Measurements from ENCODE around the gene JARID2. TPM values are rescaled to one million over a fixed set of nuclear protein-coding genes. Genes with fewer than 3 reads are reported as not detected.

The JARID2 gene
- total and polyA plus RNA-seq, 7 donors, result 1.8 to 7.8 (median 6.1) TPM

- TF ChIP-seq EP300 (IDR thresholded peaks at IDR 0.05), result no peak
- no peak for TF ChIP-seq CTCF (IDR thresholded peaks at IDR 0.05)
- TF ChIP-seq POLR2A (IDR thresholded peaks at IDR 0.05), result no peak
- no peak for TF ChIP-seq POLR2AphosphoS5 (IDR thresholded peaks at IDR 0.05)
- intact Hi-C loops (cut with DNase I), result no loop called here
- Histone ChIP-seq H3K27ac (no peak overlapping the region), H3K4me1 (peaks cover 0 to 12% (median 12%) of the 10 kb centered on the region in 4 donors), H3K27me3 (no peaks in the 10 kb centered on the region), H3K9me3 (no peaks in the 10 kb centered on the region), H3K36me3 (peaks cover 0 to 67% (median 32%) of the 10 kb centered on the region in 4 donors), H3K4me3 (no peak overlapping the region)
- WGBS, 2 donors, result 98 to 99% methylated on average over 6 of the region's 6 CpGs
- DNase-seq, result no peak
Observed at GRCh38 chr6:15510121-15510520, 264.3 kb downstream of the JARID2 start.

- Histone ChIP-seq H3K36me3 (peaks cover 0 to 67% (median 32%) of the 10 kb centered on the region in 4 donors), H3K4me1 (peaks cover 0 to 7% (median 6%) of the 10 kb centered on the region in 4 donors), H3K27ac (no peak overlapping the region), H3K9me3 (no peaks in the 10 kb centered on the region), H3K4me3 (no peak overlapping the region), H3K27me3 (no peaks in the 10 kb centered on the region)
- 85 to 88% methylated on average over 16 of the region's 16 CpGs for WGBS, 2 donors
- intact Hi-C loops (cut with DNase I), result no loop called here
- DNase-seq, result no peak
- TF ChIP-seq POLR2A (IDR thresholded peaks at IDR 0.05) (no peak), POLR2AphosphoS5 (IDR thresholded peaks at IDR 0.05) (no peak), EP300 (IDR thresholded peaks at IDR 0.05) (no peak), CTCF (IDR thresholded peaks at IDR 0.05) (no peak)
Observed at GRCh38 chr6:15510536-15511247, 264.8 kb downstream of the JARID2 start.

GRCh38 chr6:15511248-15512125 lies 265.6 kb downstream of the JARID2 start:
- intact Hi-C loops (cut with DNase I), result no loop called here
- WGBS, 2 donors, result 92% methylated on average over 14 of the region's 14 CpGs
- Histone ChIP-seq H3K9me3 (no peaks in the 10 kb centered on the region), H3K4me3 (no peak overlapping the region), H3K27ac (no peak overlapping the region), H3K4me1 (no peaks in the 10 kb centered on the region), H3K27me3 (no peaks in the 10 kb centered on the region), H3K36me3 (peaks cover 0 to 72% (median 32%) of the 10 kb centered on the region in 4 donors)
- TF ChIP-seq POLR2AphosphoS5 (IDR thresholded peaks at IDR 0.05) (no peak), EP300 (IDR thresholded peaks at IDR 0.05) (no peak), POLR2A (IDR thresholded peaks at IDR 0.05) (no peak), CTCF (IDR thresholded peaks at IDR 0.05) (no peak)
- DNase-seq, result no peak

GRCh38 chr6:15512126-15512525 lies 266.3 kb downstream of the JARID2 start:
- no peaks in the 10 kb centered on the region for H3K27me3 ChIP-seq
- no peaks in the 10 kb centered on the region for H3K9me3 ChIP-seq
- intact Hi-C loops (cut with DNase I), result no loop called here
- H3K4me1 ChIP-seq, result no peaks in the 10 kb centered on the region
- H3K4me3 ChIP-seq, result no peak overlapping the region
- peaks cover 0 to 73% (median 33%) of the 10 kb centered on the region in 4 donors for H3K36me3 ChIP-seq
- 95 to 96% methylated on average over 18 of the region's 18 CpGs for WGBS, 2 donors
- TF ChIP-seq EP300 (IDR thresholded peaks at IDR 0.05), result no peak
- no peak overlapping the region for H3K27ac ChIP-seq
- DNase-seq, result no peak

GRCh38 chr6:15512721-15513120 lies 266.9 kb downstream of the JARID2 start:
- Histone ChIP-seq H3K36me3 (peaks cover 0 to 79% (median 35%) of the 10 kb centered on the region in 4 donors), H3K4me3 (no peak overlapping the region), H3K4me1 (no peaks in the 10 kb centered on the region), H3K9me3 (no peaks in the 10 kb centered on the region), H3K27ac (no peak overlapping the region), H3K27me3 (no peaks in the 10 kb centered on the region)
- intact Hi-C loops (cut with DNase I), result no loop called here
- DNase-seq, result no peak
- no peak for TF ChIP-seq POLR2A (IDR thresholded peaks at IDR 0.05)
- TF ChIP-seq POLR2AphosphoS5 (IDR thresholded peaks at IDR 0.05), result no peak
- no peak for TF ChIP-seq CTCF (IDR thresholded peaks at IDR 0.05)
- TF ChIP-seq EP300 (IDR thresholded peaks at IDR 0.05), result no peak
- 93 to 94% methylated on average over 9 of the region's 9 CpGs for WGBS, 2 donors

Measured in sigmoid colon (tissue), 7 donors.